ENCODE data around the gene TMEFF2.

The TMEFF2 gene

GRCh38 chr2:191970867-191971266, 223.9 kb downstream of the TMEFF2 start:
- DNase-seq (ENCODE audit: insufficient read length, low spot score) = no peak
- no peak for FAIRE-seq
- no peak for TF ChIP-seq CTCF (IDR thresholded peaks at IDR 0.05; ENCODE audit: insufficient read depth, missing control alignments)

- FAIRE-seq = no peak
- no peak for TF ChIP-seq CTCF (IDR thresholded peaks at IDR 0.05; ENCODE audit: insufficient read depth, missing control alignments)
- DNase-seq (ENCODE audit: insufficient read length, low spot score) = no peak
These were observed 226.6 kb downstream of the TMEFF2 start for GRCh38 chr2:191968120-191968519.

GRCh38 chr2:191965733-191966132, 229.0 kb downstream of the TMEFF2 start:
- FAIRE-seq (no peak), DNase-seq (ENCODE audit: insufficient read length, low spot score) (no peak)
- no peak for TF ChIP-seq CTCF (IDR thresholded peaks at IDR 0.05; ENCODE audit: insufficient read depth, missing control alignments)

DNA sequence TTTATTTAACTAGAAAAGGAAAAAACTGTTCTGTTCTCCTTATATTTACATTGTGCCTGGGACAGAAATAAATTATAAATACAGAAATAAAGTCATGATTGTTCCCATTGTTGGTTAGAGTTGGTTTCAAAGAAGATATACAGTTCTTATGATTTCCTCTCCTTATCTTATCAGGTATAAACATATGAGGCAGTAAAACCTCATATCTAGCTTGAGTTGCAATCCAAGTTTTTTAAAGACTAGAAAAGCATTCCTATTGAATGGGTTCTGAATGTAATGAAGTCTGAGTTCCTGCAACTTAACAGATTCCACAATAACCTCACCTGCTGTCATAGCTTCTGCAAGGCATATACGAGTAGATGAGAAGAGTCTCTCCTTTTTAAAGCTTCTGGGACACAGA, 233.2 kb downstream of the TMEFF2 start:
- no peak for FAIRE-seq
- DNase-seq (ENCODE audit: insufficient read length, low spot score) = no peak
- no peak for TF ChIP-seq CTCF (IDR thresholded peaks at IDR 0.05; ENCODE audit: insufficient read depth, missing control alignments)

DNA sequence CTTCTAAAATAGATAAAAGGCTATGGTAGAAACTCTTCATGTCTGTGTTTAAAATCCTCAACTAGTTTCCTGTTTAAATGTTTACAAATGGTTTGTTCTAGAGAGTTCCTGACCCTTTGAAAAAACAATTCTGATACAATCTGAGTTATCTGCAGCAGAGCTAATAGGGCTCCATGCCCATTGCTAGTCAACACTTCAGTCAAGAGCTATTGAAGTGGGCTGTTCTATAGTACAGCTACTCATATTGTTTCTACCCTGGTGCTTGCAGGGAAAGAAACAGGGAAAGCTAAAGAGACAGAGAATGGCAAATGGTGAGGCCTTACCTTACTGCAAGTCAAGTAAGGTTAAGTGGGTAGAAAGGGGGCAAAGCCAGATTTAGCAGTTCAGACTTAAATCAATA, 235.5 kb downstream of the TMEFF2 start:
- no peak for TF ChIP-seq CTCF (IDR thresholded peaks at IDR 0.05; ENCODE audit: insufficient read depth, missing control alignments)
- DNase-seq (ENCODE audit: insufficient read length, low spot score) (no peak), FAIRE-seq (no peak)

- TF ChIP-seq CTCF (IDR thresholded peaks at IDR 0.05; ENCODE audit: insufficient read depth, missing control alignments) = no peak
- no peak for FAIRE-seq
- DNase-seq (ENCODE audit: insufficient read length, low spot score) = no peak
These were observed 236.5 kb downstream of the TMEFF2 start for GRCh38 chr2:191957996-191958860.

- TF ChIP-seq CTCF (IDR thresholded peaks at IDR 0.05; ENCODE audit: insufficient read depth, missing control alignments) = no peak
- FAIRE-seq (no peak), DNase-seq (ENCODE audit: insufficient read length, low spot score) (no peak)
These were observed 240.3 kb downstream of the TMEFF2 start for GRCh38 chr2:191954451-191954850.
